ENCODE measurements around the gene CFHR1.
"Not testable (repeated sequence)": the region's sequence is repeated elsewhere in the genome, so short reads cannot be mapped to it uniquely, and the experiment has no call there.

CFHR1 gene

GRCh38 chr1:196819531-196819930, at the start of gene CFHR1:
CFHR1 (plus strand) TSS chr1:196819731; CDS start chr1:196819845, 114 bp downstream.
- DNase-seq (ENCODE audit: low spot score): not testable (repeated sequence)

- DNase-seq (ENCODE audit: low spot score): not testable (repeated sequence)
These were observed 49.7 kb upstream of the CFHR1 start for GRCh38 chr1:196769823-196770222.

- no peak for DNase-seq (ENCODE audit: low spot score)
These were observed 45.8 kb upstream of the CFHR1 start for GRCh38 chr1:196773713-196774112.

- DNase-seq (ENCODE audit: low spot score): no peak
These were observed 45.4 kb upstream of the CFHR1 start for GRCh38 chr1:196774175-196774574.

GRCh38 chr1:196774603-196775002, 44.9 kb upstream of the CFHR1 start, which contains the start of gene CFHR3:
CFHR3 (plus strand) TSS chr1:196774840; CDS start chr1:196774887, 47 bp downstream.
- no peak for DNase-seq (ENCODE audit: low spot score)

DNA sequence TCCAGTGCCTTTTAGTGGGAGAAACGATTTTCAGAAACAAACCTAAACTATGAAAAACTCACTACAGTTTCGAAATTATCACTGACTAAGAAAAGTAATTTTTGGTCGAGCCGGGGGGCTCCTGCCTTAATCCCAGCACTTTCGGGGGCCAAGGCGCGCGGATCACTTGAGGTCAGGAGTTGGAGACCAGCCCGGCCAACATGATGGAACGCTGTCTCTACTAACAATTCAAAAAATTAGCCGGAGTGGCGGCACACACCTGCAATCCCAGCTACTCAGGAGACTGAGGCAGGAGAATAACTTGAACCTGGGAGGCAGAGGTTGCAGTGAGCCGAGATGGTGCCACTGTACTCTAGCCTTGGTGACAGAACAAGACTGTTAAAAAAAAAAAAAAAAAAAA, 41.9 kb upstream of the CFHR1 start:
- DNase-seq (ENCODE audit: low spot score): no peak

GRCh38 chr1:196779093-196779492, 40.4 kb upstream of the CFHR1 start:
- no peak for DNase-seq (ENCODE audit: low spot score)

DNA sequence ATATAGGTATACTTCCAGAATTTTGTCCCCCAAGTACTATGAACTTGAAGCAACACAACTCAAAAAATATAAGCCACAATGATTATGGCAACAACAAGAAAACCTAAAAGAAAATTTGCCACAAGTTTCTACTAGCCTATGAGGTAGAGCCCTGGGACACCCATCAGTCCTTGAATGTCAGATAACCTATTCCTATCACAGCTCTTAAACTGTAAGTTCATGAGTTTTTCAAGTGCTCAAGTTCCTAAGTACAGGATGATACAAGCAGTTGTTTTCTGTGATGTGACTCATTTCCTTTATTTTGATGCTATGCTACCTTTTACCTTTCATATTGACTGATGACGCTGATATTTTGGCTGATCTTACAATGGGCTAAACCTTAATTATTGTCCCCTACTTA, 28.3 kb upstream of the CFHR1 start:
- DNase-seq (ENCODE audit: low spot score): not testable (repeated sequence)

GRCh38 chr1:196794103-196794502, 25.4 kb upstream of the CFHR1 start:
- DNase-seq (ENCODE audit: low spot score): not testable (repeated sequence)

- DNase-seq (ENCODE audit: low spot score): no peak
These were observed 21.6 kb upstream of the CFHR1 start for GRCh38 chr1:196797891-196798290.

GRCh38 chr1:196801920-196802319, 17.6 kb upstream of the CFHR1 start:
- not testable (repeated sequence) for DNase-seq (ENCODE audit: low spot score)

DNA sequence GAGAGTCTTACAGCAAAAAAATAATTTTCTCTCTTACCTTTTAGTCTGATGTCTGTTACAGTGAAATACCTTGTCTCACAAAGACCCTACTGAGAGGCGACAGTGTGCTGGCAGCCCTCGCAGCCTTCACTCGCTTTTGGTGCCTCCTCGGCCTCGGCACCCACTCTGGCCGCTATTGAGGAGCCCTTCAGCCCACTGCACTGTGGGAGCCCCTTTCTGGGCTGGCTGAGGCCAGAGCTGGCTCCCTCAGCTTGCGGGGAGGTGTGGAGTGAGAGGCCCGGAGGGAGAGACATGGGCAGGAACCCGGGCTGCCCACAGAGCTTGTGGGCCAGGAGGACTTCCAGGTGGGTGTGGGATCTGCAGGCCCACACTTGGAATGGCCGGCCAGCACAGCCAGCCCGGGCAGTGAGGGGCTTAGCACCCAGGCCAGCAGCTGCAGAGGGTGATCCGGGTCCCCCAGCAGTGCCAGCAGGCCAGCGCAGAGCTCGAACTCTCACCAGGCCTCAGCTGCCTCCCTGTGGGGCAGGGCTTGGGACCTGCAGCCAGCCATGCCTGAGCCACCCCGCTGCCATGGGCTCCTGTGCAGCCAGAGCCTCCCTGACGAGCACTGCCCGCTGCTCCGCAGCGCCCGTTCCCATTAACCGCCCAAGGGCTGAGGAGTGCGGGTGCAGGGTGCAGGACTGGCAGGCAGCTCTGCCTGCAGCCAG, 10.8 kb upstream of the CFHR1 start:
- DNase-seq (ENCODE audit: low spot score): no peak

GRCh38 chr1:196817442-196817841, 2.1 kb upstream of the CFHR1 start:
- not testable (repeated sequence) for DNase-seq (ENCODE audit: low spot score)

- DNase-seq (ENCODE audit: low spot score): not testable (repeated sequence)
These were observed 8.3 kb downstream of the CFHR1 start for GRCh38 chr1:196827860-196828259.

DNA sequence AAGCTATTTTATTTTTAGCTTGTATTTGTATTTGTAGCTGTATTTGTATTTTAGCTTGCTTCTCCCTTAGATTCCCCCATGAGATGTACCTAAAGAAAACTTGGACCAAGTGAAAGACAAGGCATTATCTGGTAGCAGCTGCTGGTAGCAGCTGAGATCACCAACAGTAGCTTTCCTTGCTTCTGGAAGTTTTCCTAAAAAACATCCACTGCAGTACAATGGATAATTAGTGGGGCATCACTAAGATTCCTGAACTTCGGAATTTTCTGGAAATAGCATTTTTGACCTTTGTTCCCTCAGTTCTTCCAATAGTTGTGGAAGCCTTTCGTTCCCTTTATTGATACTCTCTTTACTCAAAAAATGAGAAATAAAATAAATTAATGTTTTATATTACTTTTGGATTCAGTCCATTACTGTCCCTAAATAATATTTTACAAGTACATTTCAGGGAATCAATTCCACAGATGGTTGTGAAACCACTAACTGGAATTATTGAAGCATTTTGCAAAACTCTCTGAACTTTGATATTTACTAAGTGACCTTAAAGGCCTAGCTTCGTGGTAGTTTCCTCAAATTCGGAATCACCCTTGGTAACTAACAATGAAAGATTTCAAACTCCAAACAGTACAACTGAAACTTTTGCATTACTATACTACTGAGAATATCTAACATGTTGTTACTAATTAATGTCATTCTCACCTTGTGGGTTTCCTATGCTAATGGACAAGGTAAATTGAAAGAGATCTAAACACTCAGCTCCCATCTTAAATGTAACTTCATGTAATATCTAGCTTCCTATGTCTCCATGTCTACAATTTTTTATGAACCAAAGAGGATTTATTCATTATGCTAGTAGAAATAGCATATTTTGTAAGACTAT, 30.3 kb downstream of the CFHR1 start:
- DNase-seq (ENCODE audit: low spot score): not testable (repeated sequence)

GRCh38 chr1:196856053-196856452, 36.5 kb downstream of the CFHR1 start:
- DNase-seq (ENCODE audit: low spot score): no peak

DNA sequence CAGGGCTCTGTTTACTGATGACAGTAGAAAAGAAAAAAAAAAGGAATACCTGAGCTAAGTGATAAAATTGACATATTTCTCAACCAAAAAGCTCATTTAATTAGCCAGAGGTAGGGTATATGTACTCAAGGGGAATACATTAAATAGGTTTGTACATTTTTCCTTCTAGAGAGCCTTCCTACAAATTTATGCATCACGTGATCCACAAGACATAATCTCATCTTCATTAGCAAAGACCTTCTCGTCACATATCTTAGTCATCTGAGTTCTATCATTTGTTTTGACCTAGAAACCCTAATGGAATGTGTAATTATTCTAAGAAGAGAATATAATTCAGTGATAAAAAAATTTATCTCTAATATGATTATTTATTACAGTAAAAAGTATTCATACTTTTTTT, 37.7 kb downstream of the CFHR1 start:
- DNase-seq (ENCODE audit: low spot score): no peak

DNA sequence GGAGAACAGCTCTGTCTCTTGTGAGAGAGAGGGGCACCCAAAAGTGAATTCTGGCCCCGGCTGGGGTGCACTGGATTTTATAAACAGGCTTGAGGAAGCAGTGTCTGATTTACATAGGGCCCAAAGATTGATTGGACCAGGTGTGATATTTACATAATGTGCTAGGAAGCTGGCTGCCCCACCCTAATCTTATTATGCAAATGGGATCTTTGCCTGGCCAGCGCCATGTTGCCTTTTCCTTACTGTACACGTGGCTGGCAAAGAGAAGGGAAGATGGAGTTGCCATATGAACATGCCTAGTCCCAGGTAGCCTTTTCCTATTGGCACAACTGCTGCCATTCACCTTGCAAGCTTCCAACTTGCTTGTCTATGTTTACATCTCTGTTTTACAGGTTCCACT, 39.3 kb downstream of the CFHR1 start:
- no peak for DNase-seq (ENCODE audit: low spot score)

DNA sequence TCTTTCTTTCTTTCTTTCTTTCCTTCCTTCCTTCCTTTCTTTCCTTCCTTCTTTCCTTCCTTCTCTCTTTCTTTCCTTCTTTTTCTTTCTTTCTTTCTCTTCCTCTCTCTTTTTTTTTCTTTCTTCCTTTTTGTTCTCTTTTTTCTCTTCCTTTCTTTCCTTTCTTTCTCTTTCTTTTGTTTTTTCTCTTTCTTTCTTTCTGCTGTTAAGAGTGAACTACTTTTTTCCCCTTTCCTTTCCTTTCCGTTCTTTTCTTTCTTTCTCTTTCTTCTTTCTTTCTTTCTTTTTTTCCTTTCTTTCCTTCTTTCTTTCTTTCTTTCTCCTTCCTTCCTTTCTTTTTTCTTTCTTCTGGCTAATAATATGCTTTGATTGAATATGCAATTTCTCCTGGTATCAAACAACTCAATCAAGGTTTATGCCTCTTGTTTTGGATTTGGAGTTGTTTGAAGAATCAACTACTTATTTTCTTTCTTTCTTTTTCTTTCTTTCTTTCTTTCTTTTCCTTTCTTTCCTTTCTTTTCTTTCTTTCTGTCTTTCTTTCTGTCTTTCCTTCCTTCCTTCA, 40.9 kb downstream of the CFHR1 start:
- no peak for DNase-seq (ENCODE audit: low spot score)

- no peak for DNase-seq (ENCODE audit: low spot score)
These were observed 41.9 kb downstream of the CFHR1 start for GRCh38 chr1:196861429-196861828.

DNA sequence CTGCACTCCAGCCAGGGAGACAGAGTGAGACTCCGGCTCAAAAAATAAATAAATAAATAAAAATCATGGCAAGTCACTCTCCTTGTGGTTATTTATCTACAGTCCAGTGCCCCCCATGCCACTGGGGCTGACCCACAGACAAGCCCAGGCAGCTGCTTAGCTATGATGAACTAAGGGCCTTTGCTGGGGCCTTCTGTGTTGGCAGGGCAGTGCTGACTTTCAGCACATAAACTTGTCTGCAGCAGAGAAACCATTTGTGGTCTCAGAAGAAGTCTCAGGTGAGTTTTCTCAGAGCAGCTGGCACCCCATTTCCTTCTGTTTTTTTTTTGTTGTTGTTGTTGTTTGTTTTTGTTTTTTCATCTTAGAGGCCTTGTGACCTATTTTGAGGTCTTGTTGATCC, 47.4 kb downstream of the CFHR1 start:
- DNase-seq (ENCODE audit: low spot score): no peak

DNA sequence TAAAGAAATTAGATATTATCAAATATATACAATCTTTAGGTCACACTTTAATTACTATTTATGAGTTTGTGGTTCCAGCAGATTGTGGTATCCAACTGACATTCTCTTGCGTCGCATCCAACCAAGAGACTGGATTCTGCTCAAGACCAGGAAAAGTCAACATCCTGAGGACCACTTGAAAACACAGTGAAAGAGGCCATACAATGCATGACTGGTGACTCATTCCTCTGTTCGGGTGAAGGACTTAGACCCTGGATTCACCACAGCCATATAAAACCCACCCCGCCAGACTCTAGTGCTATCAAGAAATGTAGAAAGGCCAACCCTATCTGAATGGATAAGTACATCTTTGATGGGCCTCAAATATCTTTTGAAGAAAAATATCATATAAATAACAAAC, 53.9 kb downstream of the CFHR1 start:
- DNase-seq (ENCODE audit: low spot score): no peak

DNA sequence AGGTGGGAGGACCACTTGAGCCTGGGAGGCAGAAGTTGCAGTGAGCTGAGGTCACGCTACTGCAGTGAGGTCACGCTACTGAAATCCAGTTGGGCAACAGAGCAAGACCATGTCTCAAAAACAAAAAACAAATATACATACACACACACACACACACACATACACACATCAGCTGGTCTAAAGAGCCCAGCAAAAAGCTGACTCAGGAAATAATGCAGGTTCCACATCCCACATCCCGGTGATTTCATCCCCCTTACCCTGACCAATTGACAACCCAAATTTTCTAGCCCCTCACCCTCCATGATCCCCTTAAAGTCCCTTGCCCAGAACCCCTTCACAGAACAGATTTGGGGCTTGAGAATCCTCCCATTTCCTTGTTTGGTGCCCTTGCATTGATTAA, 56.4 kb downstream of the CFHR1 start:
- no peak for DNase-seq (ENCODE audit: low spot score)
